RWPE1 (cell line): ENCODE results near the gene RPL31.

Experiments
- CTCF ChIA-PET: fragments of 350-600 bp; sonication (Branson Sonifier 250); formaldehyde crosslinking; extraction: SDS; loops from one replicate; lab custom pipeline; 2021; lab: Yijun Ruan, JAX
- POLR2A ChIA-PET: fragments of 400-600 bp; formaldehyde crosslinking; extraction: SDS; loops from one replicate; lab custom pipeline; 2020; ENCODE audit warnings: antibody characterized with exemption; ENCODE audit not compliant: low non-redundant PET; lab: Yijun Ruan, JAX
- DNase-seq: peaks from one replicate; pipeline ENCODE4 v3.0.0; 2012; ENCODE audit warnings: low spot score
- H3K27ac ChIP-seq: fragments of 450-650 bp; 2 replicates; pipeline ENCODE4 v1.5.1; 2017
- TF ChIP-seq, protein P1 (sequence below): fragments of 450-650 bp; conservative IDR thresholded peaks from 2 replicates; pipeline ENCODE4 v1.5.1; 2017; ENCODE audit warnings: low read depth, mild to moderate bottlenecking

The RPL31 gene

GRCh38 chr2:100997509-100998234, 4.4 kb upstream of the RPL31 start:
- ChIA-PET CTCF (no interaction called here), POLR2A (no interaction called here)
- TF ChIP-seq, protein P1, sequence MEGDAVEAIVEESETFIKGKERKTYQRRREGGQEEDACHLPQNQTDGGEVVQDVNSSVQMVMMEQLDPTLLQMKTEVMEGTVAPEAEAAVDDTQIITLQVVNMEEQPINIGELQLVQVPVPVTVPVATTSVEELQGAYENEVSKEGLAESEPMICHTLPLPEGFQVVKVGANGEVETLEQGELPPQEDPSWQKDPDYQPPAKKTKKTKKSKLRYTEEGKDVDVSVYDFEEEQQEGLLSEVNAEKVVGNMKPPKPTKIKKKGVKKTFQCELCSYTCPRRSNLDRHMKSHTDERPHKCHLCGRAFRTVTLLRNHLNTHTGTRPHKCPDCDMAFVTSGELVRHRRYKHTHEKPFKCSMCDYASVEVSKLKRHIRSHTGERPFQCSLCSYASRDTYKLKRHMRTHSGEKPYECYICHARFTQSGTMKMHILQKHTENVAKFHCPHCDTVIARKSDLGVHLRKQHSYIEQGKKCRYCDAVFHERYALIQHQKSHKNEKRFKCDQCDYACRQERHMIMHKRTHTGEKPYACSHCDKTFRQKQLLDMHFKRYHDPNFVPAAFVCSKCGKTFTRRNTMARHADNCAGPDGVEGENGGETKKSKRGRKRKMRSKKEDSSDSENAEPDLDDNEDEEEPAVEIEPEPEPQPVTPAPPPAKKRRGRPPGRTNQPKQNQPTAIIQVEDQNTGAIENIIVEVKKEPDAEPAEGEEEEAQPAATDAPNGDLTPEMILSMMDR, result no peak
- no peak for DNase-seq
- H3K27ac ChIP-seq, result no peak overlapping the region

GRCh38 chr2:100998235-100998573, 3.9 kb upstream of the RPL31 start:
- ChIA-PET POLR2A (no interaction called here), CTCF (interaction anchor here (1.0 kb wide), 1 partner anchor 14 kb away, joined by 5 read pairs; no protein-coding TSS in a partner anchor)
- TF ChIP-seq, protein P1, result no peak
- no peak for DNase-seq
- H3K27ac ChIP-seq, result no peak overlapping the region

DNA sequence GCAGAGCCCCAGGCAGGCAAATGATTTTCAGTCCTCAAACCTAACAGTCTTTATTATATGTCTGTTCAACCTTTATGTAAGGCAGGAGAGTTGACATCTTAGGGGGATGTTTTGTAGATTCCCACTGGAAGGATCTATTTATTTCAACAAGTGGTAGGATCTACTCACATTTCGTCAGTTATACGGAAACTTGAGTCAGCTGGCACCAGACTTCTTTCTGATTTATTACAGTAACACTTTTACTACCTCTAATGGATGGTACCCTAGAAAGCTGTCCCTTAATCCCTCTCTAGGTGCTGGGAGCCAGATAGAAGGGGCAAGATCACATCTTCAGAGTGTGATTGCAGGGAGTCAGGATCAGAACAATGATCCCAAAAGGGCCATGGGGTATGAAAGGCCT, 2.1 kb upstream of the RPL31 start:
- CTCF ChIA-PET, result interaction anchor here (1.3 kb wide), 1 partner anchor 197 kb away, joined by 3 read pairs; no protein-coding TSS in a partner anchor
- H3K27ac ChIP-seq, result no peak overlapping the region
- DNase-seq, result no peak
- TF ChIP-seq, protein P1, result no peak
- POLR2A ChIA-PET, result no interaction called here

- CTCF ChIA-PET, result interaction anchor here (0.5 to 1.8 kb wide), 2 partner anchors 10 to 11 kb away, joined by 3 to 7 read pairs; no protein-coding TSS in a partner anchor
- H3K27ac ChIP-seq, result peak overlapping the region; percentile 83
- TF ChIP-seq, protein P1, result no peak
- no peak for DNase-seq
- POLR2A ChIA-PET, result interaction anchor here (0.6 kb wide), 1 partner anchor 56 kb away, joined by 3 read pairs; no protein-coding TSS in a partner anchor
Observed at GRCh38 chr2:101002562-101003277, 631 bp downstream of the RPL31 start.

DNA sequence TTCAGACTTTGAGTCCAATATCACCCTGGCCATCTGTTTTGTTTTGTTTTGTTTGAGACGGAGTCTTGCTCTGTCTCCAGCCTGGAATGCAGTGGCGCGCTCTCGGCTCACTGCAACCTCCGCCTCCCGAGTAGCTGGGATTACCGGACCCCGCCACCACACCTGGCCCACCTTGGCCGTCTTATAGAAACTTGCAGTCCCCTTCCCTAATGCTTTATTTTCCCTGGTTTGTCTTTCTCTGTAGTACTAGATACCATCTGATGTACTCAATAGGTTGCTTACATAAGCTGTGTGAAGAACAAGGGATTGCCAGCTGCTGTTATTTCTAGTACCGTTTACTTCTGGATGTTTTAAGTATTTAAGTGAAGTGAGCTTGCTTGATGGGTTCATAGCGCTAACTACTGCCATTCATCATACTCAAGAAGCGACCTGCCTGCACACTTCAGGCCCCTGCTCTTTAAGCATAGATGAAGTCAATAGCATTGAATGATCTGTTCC, 1.2 kb downstream of the RPL31 start:
- no peak for DNase-seq
- TF ChIP-seq, protein P1, result no peak
- peak overlapping the region; percentile 83 for H3K27ac ChIP-seq
- POLR2A ChIA-PET, result interaction anchor here (0.5 to 0.6 kb wide), 2 partner anchors 45 to 138 kb away, joined by 4 to 8 read pairs; no protein-coding TSS in a partner anchor
- CTCF ChIA-PET, result interaction anchor here (0.5 to 1.8 kb wide), 3 partner anchors 9 to 1298 kb away, joined by 3 to 7 read pairs (median 5); no protein-coding TSS in a partner anchor
